Activated CD4-positive, alpha-beta T cell treated with anti-CD3 and anti-CD28 coated beads, Interleukin-2, amount 50 U/mL, for 24 hours (primary cell): Measurements from ENCODE around the gene MRC2.
"Not testable (repeated sequence)": the region's sequence is repeated elsewhere in the genome, so short reads cannot be mapped to it uniquely, and the experiment has no call there.

ENCODE experiments used
- DNase-seq, 2 donors: peaks; one replicate each; pipeline ENCODE4 v3.0.0-alpha.2; 2020; ENCODE audit warnings: low read depth in 1 of 2, low spot score in 1 of 2

The MRC2 gene

DNA sequence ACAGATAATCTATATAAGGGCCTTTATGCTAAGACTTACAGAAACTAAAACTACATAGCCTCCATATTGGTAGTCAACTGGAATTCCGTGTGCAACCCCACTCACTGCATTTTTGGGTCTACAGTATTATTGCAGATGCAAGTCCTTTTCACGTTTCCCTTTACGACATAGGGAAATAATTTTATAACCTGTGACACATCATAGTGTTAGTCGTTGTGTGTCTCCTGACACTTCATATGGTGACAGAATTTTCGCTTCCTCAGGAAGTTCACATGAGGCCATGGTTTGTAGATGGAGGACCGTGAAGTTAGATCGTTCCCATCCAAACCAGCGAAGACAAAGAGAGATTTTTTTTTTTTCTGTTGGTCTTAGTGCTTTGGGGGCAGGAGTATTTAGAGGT lies 15.7 kb upstream of the MRC2 start:
- no peak for DNase-seq

DNA sequence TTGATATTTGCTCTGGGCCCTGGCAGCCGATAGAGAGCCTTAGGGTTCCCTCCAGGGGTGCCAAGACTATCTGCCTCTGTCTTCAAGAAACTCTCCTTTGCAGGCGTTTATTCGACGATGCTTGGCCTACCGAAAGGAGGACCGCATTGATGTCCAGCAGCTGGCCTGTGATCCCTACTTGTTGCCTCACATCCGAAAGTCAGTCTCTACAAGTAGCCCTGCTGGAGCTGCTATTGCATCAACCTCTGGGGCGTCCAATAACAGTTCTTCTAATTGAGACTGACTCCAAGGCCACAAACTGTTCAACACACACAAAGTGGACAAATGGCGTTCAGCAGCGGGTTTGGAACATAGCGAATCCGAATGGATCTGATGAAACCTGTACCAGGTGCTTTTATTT lies 15.2 kb upstream of the MRC2 start:
- not testable (repeated sequence) for DNase-seq

DNA sequence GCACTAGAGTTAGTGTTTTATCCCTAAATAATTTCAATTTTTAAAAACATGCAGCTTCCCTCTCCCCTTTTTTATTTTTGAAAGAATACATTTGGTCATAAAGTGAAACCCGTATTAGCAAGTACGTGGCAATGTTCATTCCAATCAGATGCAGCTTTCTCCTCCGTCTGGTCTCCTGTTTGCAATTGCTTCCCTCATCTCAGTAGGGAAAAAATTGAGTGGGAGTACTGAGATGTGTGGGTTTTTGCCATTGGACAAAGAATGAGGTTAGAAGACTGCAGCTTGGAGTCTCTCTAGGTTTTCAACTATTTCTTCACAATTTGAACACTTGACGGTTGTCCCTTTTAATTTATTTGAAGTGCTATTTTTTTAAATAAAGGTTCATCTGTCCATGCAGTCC lies 14.4 kb upstream of the MRC2 start:
- not testable (repeated sequence) for DNase-seq

DNA sequence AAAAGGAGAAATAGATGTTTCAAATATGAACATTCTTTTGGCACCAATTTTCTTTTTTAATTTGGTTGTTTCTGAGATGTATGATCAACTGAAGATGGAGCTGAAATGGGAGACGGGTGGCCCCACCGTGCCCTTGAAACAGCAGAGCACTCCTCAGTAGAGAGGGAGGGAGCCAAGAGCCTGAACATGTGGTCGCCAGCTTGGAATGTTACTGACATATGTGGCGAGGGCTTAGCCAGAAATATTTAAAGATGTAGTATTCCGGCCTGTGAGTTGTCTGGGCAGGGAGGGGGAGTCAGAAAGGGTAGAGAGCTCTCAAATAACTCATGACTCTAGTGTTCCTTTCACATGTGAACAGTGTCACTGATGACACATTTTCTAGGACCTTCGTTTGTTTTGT lies 13.3 kb upstream of the MRC2 start:
- DNase-seq: no peak

DNA sequence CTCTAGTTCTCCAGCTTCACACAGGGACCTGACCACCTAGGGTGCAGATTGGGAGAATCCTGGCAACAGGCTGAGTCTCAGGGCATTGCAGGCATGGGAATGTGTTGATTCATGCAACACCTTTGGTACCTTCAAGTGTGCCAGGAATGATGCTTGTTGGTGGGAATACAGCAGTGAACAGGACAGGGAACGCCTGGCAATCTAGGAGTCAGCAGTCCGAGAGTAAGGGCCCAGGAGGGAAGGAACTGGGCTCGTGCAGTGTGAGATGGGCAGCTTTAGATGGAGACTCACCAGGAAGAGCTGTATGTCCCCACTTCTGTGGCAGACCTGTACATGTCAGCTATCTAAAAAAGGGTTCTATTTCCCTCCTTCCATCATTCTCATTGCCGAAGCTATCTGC lies 12.0 kb upstream of the MRC2 start:
- no peak for DNase-seq

DNA sequence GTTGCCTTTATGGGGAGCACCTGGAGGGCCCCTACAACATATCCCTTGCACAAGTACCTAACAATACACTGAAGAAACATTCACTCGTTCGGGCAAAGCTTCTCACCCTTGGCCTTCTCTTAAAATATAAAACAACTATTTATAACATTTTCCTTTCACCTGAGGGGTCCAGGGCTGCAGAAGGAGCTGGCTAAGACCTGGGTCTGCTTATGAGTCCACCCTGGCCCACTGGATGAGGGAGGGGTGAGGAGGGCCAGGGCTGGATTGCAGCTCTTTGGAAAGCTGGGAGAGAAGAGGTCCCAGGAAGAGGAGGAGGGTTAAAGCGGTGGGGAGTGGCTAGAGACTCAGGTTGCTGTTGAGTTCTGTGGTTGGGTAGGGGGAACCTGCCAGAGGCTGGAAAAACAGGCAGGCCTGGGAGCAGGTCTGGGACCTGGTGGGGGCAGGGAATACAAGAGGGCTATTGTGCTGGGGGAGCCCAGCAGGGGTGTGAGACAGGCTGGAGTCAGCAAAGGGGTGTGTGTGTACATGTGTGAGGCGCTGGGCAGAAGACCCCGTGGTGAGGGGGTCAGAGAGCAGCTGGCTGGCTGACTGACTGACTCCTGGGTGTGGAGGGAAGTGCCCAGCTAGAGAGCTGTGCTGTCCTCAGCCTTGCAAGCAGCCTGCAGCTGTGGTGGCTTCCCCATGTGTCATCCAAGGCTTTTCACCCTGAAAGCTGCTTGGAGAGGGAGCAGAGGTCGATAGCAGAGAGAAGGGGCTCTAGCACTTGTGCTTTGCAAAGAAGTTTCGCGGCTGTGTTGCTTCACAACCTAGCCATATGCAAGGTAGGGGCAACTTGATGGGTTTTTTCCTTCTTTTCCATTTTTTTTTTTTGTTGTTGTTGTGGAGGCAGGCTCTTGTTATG lies 10.2 kb upstream of the MRC2 start:
- DNase-seq: no peak

DNA sequence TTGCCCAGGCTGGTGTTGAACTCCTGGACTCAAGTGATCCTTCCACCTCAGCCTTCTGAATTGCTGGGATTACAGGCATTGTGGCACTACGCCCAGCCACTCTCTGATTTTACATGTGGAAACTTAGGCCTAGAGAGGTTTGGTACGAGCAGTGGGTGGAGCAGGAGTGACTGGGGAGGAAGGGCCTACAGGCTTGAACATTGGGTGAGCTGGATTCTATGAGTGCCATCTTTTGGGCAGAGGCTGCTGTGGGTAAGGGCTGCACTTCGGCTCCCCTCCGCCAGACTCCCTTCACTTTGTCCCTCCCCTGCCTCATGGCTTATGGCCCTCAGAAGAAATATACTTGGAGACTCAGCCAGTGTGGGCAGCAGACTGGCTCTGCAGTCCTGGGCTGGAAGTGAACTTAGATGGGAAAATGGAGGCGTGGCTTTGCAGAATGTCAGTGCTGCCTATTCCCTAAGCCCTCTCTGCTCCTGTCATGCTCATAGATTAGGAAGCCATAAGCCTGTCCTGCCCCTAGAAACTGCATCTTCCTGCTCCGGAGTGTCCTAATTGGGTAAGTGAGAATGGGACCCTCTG lies 9.5 kb upstream of the MRC2 start:
- DNase-seq: no peak

DNA sequence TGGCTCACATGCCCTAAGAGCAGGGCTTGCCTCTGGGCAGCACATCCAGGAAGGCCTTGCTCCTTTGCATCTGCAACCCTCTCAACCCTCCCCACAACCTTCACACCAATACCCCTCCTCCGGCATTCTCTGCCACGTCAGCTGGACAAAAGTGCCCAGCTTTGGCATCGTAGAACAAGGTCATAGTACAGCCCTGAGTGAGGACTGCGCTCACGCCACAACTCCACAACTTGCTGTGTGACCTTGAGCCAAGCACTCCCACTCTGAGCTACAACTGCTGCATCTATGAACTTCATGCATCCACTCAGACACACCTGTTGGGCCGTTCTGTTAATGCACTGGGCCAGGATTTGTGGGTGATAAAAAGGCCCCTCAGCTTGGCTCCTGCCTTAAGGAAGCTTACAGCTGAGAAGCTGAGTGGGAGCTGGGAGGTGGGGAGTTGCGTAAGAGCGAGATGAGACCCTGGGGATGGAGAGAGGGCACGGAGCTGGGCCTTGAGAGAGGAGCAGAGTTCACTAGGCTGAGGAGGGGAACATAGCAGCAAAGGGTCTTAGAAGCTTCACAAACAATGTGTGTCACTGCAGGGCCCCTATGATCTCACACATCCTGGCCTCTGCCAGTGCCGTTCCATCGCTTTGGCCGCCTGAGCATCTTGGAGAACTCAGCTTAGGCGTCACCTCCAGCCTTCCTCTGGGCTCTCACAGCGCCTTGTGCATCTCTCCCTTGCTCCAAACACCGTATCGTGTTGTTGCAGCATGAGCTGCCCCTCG lies 8.6 kb upstream of the MRC2 start:
- DNase-seq: no peak

DNA sequence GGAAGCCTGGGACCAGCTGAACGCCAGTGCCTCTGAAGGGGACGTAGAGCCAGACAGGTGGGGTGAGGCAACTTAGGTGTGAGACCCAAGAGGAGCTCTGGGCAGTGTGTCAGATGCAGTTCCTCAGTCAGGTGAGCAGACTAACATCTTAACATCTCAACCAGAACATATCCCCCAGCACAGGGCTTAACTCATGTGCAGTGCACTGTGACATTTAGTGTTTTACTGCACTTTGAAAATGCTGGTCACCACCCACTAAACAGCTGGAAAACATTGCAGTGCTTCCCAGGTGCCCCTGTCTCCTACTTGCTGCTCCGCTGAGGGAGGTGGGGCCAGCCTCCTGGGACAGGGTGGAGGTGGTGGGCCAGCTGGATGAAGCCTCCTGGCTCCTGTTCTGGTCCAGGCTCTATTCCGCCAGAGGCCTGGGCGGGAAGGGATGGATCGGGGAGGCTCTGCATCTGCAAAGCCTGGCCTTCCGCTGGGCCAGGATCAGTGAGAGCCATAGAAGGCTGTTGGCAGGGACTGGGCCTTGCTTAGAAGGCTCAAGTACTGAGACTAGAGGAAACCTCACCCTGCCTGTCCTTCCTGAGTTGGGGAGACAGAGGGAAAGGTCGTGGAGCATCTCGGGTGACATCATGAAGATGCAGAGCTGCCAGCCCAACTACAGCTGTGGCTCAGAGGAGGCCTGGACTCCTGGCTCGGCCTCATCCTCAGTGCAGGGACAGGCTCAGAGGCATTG lies 7.9 kb upstream of the MRC2 start:
- no peak for DNase-seq

DNA sequence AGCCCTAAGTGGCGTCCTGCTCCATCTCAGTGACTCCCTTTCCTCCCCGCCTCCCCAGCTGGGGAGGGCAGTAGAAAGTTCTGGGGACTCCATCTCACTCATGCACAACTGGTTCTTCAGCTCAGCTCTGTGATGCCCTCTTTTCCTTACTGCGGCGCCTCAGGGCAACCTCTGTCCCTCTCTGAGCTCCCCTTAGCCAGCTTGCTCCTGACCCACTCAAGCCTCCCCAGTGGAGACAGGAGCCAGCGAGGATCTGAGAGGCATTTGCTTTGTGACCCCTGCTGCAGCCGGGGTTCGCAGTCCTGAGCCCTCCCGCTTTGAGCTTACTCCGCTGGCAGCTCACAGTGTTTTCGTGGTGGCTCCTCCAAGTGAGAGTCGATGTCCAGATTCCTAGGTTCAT lies 6.2 kb upstream of the MRC2 start:
- no peak for DNase-seq

DNA sequence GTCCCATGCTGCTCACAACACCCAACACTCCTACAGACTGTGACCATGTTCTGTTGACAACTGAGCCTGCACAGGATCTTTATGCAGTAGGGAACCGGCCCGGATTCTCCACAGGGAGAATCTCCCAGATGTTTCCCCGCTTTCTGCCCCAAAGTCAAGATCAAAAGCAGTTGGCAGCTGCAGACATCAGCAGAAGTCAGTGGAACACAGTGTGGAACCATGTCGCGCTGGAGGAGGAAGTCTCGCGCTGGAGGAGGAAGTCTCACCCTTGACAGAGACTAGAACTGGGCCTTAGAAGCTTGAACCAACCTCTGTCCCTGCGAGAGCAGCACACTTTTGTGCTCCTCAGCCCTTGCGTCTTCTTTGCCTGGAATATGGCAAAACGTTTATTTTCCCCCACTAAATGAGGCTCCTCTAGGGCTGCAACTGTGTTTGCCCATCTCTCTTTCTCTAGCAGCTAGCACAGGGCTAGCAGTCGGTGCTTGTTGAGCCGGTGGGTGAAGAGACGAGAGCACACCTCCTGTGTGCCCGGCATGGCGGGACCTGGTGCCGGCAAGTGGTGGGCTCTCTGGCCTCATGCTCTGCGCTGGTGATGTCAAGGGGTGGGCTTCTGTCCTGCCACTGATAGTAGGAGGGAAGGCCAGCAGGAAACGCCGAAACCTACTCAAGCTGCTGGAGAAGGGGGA lies 2.1 kb upstream of the MRC2 start:
- no peak for DNase-seq

DNA sequence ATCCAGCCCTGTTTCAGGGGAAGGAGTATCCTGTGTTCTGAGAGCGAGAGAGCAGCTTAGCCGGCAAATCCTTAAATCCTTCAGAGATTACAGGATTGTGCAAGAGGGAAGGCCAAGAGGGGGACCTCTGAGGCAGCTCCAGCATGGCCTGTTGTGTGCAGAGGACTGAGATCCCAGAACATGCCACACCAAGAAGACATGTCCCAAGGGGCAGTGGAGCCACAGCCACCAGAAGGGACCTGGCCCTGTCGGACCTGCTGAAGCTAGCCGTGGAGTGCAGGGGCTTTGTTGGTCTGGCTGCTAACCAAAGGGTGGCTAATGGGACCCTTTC lies 1.6 kb upstream of the MRC2 start:
- no peak for DNase-seq

DNA sequence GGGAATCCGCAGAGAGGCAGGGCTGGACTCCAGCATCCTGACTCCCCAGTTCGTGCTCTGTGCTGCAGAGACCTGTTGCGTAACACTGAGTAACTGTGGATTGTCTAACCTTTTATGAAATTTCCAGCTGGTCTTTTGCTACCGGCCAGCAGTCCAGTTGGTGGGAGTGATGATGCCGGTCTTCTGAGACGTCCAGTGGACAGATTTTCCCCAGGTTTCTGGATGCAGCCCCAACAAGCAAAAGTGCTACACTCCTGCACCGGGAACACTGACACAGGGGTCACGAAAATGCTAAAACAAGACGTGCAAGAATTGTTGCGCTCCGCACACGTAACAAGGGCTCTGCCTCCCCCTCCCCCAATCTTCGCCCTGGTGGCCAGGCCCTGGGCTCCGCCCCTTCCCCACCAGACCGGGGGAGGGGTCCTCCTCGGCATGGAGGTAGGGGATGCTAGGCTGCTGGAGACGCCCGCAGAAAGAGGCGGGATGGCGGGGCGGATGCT lies 701 bp upstream of the MRC2 start:
- DNase-seq: no peak

DNA sequence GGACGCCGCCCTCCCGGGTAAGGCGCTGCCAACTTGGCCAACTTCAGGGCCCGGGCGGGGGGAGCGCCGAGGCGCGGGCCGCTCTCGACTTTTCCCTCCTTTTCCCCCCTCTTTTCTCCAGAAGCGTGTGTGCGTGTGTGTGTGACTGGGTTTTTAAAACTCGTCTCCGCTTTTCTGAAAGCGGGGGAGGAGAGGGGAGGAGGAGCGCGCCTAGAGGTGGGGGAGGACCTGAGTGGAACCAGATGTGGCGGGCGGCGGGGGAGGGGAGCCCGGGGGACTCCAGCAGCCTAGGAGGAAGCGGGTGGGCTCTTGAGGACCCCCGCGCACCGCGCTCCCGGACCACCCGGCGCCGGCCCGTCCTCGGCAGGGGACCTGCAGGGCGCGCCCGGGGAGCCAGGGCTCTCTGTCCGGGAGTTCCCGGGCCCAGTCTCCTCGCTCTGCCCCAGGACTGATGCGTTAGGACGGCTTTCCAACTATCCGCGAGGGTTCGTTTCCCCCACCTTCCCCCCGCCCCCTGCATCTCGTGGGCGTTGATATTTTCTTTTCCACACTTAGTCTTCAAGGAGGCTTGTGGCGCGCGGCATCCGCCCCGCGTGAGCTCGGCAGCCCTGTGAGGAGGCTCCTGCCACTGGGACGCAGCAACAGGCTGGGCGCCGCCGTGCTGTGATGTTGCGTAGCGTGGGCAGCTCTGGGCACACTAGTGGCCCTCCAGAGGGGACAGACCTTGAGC lies 599 bp downstream of the MRC2 start:
- peak in 1 of 2 donors; percentile 30 for DNase-seq

DNA sequence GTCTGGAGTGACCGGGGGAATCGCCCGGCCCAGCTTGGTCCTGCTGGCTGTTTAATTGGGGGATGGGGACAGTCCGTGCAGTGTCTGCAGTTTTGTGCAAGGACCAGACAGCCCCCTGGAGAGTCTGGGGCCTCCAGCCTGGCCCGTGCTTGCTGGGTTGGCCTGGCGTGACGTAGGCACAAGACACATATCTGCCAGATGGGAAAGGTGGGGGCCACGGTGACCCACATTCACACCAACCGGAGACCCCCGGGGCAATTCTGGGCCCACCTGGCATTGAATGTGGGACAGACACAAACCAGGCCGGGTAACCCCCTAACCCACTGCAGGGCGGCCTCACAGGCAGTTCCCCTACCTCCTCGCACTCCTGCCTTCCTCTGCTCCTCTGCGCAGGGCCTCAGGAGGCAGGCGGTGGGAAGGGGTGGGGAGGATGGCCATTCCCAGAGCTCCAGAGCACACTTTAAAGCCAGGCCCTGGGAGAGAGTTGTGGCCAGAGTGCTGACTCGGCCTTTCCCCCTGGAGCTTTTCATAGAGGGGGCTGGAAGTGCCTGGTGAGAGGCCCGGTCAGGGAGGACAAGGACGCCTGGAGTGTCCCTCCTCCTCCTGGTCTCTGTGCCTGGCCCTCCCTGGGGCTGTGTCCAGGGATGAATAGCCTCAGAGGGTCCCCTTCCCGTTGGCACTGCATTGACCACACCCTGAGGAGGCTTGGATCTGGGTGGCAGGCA lies 1.5 kb downstream of the MRC2 start:
- DNase-seq: no peak

DNA sequence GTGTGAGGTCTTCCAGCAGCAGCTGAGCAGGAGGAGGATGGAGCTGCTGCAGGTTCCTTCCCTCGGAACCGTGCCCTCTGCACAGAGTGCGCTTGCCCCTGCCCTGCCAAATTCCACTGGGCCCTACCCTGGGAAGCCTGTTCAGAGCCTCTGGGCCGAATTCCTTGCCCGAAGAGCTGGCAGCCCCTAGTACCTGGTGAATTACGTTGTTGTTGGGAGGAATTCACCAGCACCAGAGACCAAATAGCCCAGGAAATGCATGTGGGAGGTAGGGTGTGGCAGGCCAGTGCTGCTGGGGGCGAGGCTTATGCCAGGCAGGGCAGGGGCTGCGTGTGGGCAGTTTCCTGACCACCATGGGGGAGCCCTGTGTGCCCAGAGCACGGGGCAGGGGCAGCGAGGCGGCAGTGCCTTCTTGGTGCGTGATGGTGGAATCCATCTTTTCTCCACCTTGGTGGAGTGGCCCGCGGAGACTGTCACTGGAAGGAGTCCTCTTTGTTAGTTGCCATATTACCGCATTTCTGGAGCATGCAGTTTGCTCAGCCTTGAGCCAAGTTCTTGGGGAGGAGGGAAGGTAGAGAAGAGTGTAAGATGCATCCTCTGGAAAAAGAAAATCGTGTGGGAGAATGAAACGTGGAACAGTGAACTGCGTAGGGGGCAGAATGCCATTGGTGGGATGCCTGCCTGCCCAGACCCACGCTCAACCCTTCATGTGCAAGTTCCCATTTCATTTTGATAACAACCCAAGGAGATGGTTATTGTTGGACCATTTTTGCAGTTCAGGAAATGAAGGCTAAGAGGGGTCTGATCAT lies 2.3 kb downstream of the MRC2 start:
- no peak for DNase-seq

DNA sequence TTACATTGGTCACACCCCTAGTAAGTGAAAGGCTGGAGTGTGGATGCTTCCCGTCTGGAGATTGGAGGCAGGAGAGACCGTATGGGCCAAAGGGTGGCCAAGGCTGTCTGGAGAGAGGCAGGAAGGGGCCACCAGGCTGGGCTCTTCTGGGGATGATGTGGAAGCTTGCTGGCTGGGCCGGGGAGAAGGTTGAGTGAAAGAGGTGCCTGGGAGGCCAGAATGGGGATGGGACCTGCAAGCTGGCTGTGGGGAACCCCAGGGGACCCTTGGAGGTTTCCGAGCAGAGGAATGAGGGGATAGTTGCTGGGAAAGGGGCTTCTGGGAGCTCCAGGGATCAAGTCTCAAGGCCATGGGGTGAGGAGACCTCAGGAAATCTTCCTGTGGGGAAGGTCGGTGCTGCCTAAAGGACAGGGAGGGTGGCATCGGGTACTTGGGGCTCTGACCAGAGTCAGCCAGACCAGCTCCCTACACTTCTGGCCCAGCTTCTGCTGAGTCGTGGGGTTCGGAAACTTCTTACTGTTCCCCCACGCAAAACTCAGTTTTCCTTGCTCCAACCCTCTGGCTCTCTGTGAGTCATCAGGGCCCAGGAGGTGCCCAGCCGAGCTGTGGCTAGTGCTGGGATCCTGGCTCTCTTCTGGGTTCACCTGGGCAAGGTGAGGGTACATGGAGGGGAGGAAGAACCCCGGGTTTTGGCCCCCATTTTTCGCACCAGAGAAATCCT lies 3.1 kb downstream of the MRC2 start:
- no peak for DNase-seq
